GM18909 (cell line): ENCODE results near the gene CELF5.
"Not testable (repeated sequence)": the region's sequence is repeated elsewhere in the genome, so short reads cannot be mapped to it uniquely, and the experiment has no call there.

ENCODE experiments used
- ATAC-seq: cut with Tn5 transposase; IDR thresholded peaks from one replicate; pipeline ENCODE4 v1.9.1; 2021; ENCODE audit warnings: mild to moderate bottlenecking; ENCODE audit not compliant: unreplicated experiment, poor library complexity

CELF5 gene

GRCh38 chr19:3285647-3286176 is 61.3 kb downstream of the CELF5 start:
- ATAC-seq: no peak

- ATAC-seq: no peak
Measured at GRCh38 chr19:3287814-3288213, 63.4 kb downstream of the CELF5 start.

GRCh38 chr19:3288437-3288836 is 64.0 kb downstream of the CELF5 start:
- ATAC-seq: not testable (repeated sequence)

DNA sequence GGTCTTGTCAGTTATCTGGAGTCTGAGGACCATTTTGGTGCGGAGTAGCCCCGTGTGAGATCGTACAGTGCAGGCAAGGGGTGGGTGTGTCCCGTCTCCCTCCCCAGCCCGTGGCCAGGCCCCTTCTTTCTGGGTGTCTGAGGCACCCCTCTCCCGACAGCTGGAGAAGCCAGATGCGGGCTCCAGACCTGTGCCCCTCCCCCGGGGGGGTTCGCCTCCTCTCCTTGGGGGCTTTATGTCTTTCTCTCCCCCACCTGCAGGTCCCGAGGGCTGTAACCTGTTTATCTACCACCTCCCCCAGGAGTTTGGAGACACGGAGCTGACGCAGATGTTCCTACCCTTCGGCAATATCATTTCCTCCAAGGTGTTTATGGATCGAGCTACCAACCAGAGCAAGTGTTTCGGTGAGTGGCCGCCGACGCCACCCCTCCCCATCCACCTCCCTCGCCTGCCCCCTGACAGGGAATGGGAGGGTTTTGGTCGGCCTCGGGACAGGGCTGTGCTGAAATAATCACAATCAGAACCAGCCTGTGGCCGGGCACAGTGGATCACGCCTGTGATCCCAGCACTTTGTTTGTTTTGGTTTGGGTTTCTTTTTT is 65.6 kb downstream of the CELF5 start:
- ATAC-seq: no peak

- ATAC-seq: not testable (repeated sequence)
Measured at GRCh38 chr19:3290858-3291257, 66.4 kb downstream of the CELF5 start.

- ATAC-seq: no peak
Measured at GRCh38 chr19:3291644-3292043, 67.2 kb downstream of the CELF5 start.

- no peak for ATAC-seq
Measured at GRCh38 chr19:3292958-3293529, 68.6 kb downstream of the CELF5 start.

DNA sequence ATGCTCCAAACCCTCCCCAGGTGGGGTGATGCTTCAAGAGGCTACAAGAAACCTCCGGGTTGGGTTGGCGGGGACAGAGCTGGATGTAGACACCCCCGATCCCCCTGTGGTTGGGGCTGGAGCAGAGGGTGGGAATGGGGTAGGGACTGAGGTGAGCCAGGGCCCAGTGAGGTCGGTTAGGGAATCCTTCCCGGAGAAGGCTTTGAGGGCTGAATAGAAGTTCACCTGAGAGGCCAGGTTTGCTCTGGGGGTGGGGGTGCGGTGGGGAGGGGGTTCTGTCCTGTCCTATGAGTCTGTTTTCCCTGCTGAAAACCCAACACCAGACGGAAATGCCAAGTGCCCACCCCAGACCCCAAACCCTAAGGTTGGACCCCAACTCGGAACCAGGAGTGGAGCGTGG is 69.1 kb downstream of the CELF5 start:
- no peak for ATAC-seq

GRCh38 chr19:3294080-3294850 is 69.8 kb downstream of the CELF5 start:
- no peak for ATAC-seq

GRCh38 chr19:3295581-3295980 is 71.1 kb downstream of the CELF5 start:
- ATAC-seq: no peak

- ATAC-seq: no peak
Measured at GRCh38 chr19:3296034-3296433, 71.6 kb downstream of the CELF5 start.

GRCh38 chr19:3296446-3296845 is 72.0 kb downstream of the CELF5 start:
- ATAC-seq: no peak

GRCh38 chr19:3298853-3299449 is 74.5 kb downstream of the CELF5 start:
- ATAC-seq: no peak

DNA sequence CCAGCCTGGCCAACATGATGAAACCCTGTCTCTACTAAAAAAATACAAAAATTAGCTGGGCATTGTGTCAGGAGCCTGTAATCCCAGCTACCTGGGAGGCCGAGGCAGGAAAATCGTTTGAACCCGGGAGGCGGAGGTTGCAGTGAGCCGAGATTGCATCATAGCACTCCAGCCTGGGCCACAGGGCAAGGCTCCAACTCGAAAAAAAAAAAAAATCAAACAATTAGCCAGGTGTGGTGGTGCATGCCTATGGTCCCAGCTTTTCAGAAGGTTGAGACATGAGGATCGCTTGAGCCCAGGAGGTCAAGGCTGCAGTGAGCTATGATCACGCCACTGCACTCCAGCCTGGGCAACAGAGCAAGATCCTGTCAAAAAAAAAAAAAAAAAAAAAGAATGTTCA is 76.1 kb downstream of the CELF5 start:
- ATAC-seq: not testable (repeated sequence)

- no peak for ATAC-seq
Measured at GRCh38 chr19:3302755-3303154, 78.3 kb downstream of the CELF5 start.

DNA sequence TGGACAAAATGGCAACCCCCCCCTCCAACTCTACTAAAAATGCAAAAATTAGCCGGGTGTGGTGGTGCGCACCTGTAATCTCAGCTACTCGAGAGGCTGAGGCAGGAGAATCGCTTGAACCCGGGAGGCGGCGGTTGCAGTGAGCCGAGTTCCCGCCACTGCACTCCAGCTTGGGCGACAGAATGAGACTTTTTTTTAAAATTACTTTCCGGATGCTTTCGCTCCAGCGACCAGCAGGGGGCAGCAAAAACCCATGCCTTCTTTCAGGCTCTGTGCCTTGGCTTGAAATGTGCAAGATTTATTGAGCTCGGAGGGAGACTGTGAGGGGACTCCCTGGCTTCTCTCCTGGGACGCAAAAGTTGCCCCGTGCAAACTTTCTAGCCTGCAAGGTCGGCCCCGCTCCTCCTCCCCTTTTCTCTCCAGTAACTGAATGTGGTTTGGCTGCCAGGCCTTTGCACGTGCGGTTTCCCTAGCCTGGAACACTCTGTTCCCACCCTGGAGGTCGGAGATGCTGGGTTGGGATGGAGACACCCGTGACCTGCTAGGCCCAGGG is 80.5 kb downstream of the CELF5 start:
- no peak for ATAC-seq

DNA sequence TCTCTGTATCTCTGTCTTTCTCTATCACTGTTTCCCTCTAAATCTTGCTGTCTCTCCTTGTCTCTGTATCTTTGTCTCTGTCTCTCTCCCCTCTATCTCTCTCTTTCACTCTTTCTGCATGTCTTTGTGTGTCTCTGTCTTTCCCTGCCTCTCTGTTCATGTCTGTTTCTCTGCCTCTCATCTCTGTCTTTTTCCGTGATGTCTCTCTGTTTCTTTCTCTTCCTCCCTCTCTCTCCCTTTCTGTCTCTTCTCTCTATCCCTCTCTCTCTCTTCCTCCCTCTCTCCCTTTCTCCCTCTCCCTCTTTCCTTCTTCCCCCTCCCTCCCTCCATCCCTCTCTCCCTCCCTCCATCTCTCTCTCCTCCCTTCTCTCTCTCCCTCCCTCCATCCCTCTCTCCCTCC is 85.3 kb downstream of the CELF5 start:
- no peak for ATAC-seq

DNA sequence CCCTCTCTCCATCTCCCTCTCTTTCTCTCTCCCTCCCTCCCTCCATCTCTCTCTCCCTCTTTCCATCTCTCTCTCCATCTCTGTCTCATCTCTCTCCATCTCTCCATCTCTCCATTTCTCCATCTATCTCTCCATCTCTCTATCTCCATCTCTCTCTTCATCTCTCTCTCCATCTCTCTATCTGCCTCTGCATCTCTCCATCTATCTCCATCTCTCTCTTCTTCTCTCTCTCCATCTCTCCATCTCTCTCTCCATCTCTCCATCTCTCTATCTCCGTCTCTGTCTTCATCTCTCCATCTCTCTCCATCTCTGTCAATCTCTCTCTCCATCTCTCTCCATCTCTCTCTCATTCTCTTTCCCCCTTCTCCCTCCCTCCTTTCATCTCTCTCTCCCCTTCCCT is 85.8 kb downstream of the CELF5 start:
- ATAC-seq: no peak

DNA sequence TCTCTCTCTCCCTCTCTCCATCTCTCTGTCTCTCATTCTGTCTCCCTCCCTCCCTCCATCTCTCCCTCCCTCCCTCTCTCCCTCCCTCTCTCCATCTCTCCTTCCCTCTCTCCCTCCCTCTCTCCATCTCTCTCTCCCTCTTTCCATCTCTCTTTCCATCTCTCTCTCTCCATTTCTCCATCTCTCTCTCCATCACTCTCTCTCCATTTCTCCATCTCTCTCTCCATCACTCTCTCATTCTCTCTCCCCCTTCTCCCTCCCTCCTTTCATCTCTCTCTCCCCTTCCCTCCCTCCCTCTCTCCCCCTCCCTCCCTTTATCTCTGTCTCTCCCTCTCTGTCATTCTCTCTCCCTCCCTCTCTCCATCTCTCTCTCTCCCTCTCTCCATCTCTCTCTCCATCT is 86.2 kb downstream of the CELF5 start:
- ATAC-seq: no peak

- ATAC-seq: no peak
Measured at GRCh38 chr19:3313199-3313575, 88.7 kb downstream of the CELF5 start.
